SJSA1 (cell line): ENCODE results near the gene EMP2. TPM values are rescaled to one million over a fixed set of nuclear protein-coding genes. Genes with fewer than 3 reads are reported as not detected.
A peak's percentile ranks its signal among the peaks of the same experiment; 100 is the strongest.

ENCODE experiments used
- DNase-seq, 2 experiments: peaks; one replicate each; pipeline ENCODE4 v3.0.0-alpha.2; 2015 to 2020; ENCODE audit warnings: low spot score in 2 of 2, low read depth in 1 of 2
- H3K27ac ChIP-seq: fragments of 250-450 bp; sonication (Bioruptor Pico); 2 replicates; pipeline ENCODE4 v1.5.1; 2020; ENCODE audit warnings: mild to moderate bottlenecking, moderate library complexity
- H3K27me3 ChIP-seq: fragments of 250-450 bp; sonication (Bioruptor Pico); replicated peaks from 2 replicates; pipeline ENCODE4 v1.5.1; 2020; ENCODE audit warnings: mild to moderate bottlenecking, moderate library complexity
- H3K36me3 ChIP-seq: fragments of 250-450 bp; sonication (Bioruptor Pico); 2 replicates; pipeline ENCODE4 v1.5.1; 2020; ENCODE audit warnings: mild to moderate bottlenecking
- H3K4me1 ChIP-seq: fragments of 250-450 bp; sonication (Bioruptor Pico); replicated peaks from 2 replicates; pipeline ENCODE4 v1.6.1; 2021; ENCODE audit warnings: mild to moderate bottlenecking
- H3K4me3 ChIP-seq: fragments of 250-450 bp; sonication (Bioruptor Pico); 2 replicates; pipeline ENCODE4 v1.5.1; 2020; ENCODE audit warnings: mild to moderate bottlenecking
- H3K9me3 ChIP-seq: fragments of 250-450 bp; sonication (Bioruptor Pico); replicated peaks from 2 replicates; pipeline ENCODE4 v1.5.1; 2020; ENCODE audit warnings: mild to moderate bottlenecking
- total RNA-seq: library from RNA; depleted of rRNA; stranded (reverse); fragments of >200 nt; shearing (Covaris generic); gene quantifications from 2 replicates; pipeline ENCODE4 v1.2.3, GENCODE V29; 2014

EMP2 gene
- total RNA-seq, 1 experiment from 2014 or later = 9.8 TPM

DNA sequence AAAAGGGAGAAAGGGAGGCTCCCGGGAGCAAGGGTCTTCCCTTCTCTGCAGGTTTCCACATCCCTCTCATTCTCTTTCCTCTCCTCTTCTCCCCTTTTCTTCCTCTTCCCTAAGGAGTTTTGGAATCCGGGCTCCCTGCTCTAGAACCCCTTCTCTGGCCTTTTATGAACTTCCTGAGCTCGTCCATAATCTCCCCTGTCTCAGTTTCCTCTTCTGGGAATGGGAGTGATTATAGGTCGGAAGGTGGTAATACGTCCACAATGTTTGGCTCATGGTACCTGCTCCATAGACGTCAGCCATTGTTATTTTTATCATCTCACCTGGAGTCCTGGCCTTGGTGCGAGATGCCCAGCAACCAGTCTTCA lies 467 bp upstream of the EMP2 start:
- H3K4me1 ChIP-seq = peaks cover 10% of the 10 kb centered on the region

GRCh38 chr16:10579575-10579964 lies 828 bp downstream of the EMP2 start:
- Histone ChIP-seq H3K9me3 (no peaks in the 10 kb centered on the region), H3K27me3 (no peaks in the 10 kb centered on the region), H3K27ac (no peak overlapping the region), H3K36me3 (peaks cover 6% of the 10 kb centered on the region), H3K4me3 (peak overlapping the region; percentile 61), H3K4me1 (peaks cover 10% of the 10 kb centered on the region)
- DNase-seq = no peak

More for the DNA sequence above, 467 bp upstream of the EMP2 start:
- H3K27ac ChIP-seq = no peak overlapping the region
- DNase-seq = no peak
- H3K4me3 ChIP-seq = peak overlapping the region; percentile 61
- no peaks in the 10 kb centered on the region; the same call in 1 of the 2 replicates for H3K27me3 ChIP-seq
- no peaks in the 10 kb centered on the region for H3K9me3 ChIP-seq
- H3K36me3 ChIP-seq = peaks cover 6% of the 10 kb centered on the region

DNA sequence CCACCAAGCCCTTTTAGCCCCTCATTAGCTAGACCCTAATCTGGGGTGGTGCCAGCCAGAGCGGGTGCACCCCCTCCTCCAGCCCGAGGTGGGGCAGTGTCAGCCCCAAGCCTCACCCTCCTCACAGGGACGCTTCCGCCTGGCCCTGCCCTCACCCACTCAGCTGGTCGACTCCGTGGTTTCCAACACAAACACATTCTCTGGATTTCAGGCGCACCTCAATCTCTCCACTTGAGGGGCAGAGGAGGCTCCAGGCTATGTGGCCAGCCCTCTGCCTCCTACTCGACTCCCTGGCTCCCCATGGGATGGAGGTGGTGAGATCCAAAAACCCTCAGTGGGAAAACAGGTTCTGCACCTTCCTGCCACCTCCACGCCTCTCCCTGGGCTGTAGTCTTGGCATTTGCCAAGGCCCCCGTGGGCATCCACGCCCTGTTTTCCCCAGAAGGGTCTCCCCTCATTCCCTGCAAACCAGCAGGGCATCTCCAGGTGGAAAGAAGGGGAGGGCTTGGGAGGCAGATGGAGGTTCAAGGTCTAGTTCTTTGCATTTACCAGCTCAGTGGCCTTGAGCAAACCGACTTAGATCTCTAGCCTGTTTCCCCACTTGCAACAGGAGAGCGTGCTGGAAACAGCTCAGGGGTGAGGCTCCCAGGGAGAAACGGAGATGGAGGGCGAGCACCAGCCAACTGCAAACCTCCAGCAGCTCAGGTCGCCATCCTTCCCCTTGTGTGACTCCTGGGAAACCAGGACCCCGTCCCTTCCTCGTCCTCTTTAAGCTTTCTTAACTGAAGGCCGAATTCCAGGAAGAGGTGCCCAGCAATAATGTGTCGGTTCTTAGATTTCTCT lies 1.7 kb downstream of the EMP2 start:
- peaks cover 10% of the 10 kb centered on the region for H3K4me1 ChIP-seq
- no peaks in the 10 kb centered on the region for H3K9me3 ChIP-seq
- DNase-seq = no peak
- H3K27me3 ChIP-seq = no peaks in the 10 kb centered on the region
- H3K27ac ChIP-seq = no peak overlapping the region
- H3K36me3 ChIP-seq = peaks cover 6% of the 10 kb centered on the region
- H3K4me3 ChIP-seq = no peak overlapping the region

GRCh38 chr16:10577305-10578202 lies 2.8 kb downstream of the EMP2 start:
- Histone ChIP-seq H3K4me3 (no peak overlapping the region), H3K36me3 (peaks cover 6% of the 10 kb centered on the region), H3K27ac (no peak overlapping the region), H3K4me1 (peaks cover 10% of the 10 kb centered on the region), H3K9me3 (no peaks in the 10 kb centered on the region), H3K27me3 (no peaks in the 10 kb centered on the region)
- no peak for DNase-seq

- Histone ChIP-seq H3K4me1 (peaks cover 10% of the 10 kb centered on the region), H3K9me3 (no peaks in the 10 kb centered on the region)
These were observed 3.8 kb downstream of the EMP2 start for GRCh38 chr16:10576390-10577304.

GRCh38 chr16:10575506-10576130 lies 4.8 kb downstream of the EMP2 start:
- DNase-seq = no peak
- H3K36me3 ChIP-seq = peaks cover 6% of the 10 kb centered on the region
- no peaks in the 10 kb centered on the region for H3K27me3 ChIP-seq
- no peaks in the 10 kb centered on the region for H3K9me3 ChIP-seq
- no peak overlapping the region for H3K4me3 ChIP-seq
- H3K4me1 ChIP-seq = peaks cover 7% of the 10 kb centered on the region
- no peak overlapping the region for H3K27ac ChIP-seq

More at GRCh38 chr16:10576390-10577304, 3.8 kb downstream of the EMP2 start:
- no peak for DNase-seq
- Histone ChIP-seq H3K27ac (no peak overlapping the region), H3K27me3 (no peaks in the 10 kb centered on the region), H3K4me3 (no peak overlapping the region), H3K36me3 (peaks cover 6% of the 10 kb centered on the region)

DNA sequence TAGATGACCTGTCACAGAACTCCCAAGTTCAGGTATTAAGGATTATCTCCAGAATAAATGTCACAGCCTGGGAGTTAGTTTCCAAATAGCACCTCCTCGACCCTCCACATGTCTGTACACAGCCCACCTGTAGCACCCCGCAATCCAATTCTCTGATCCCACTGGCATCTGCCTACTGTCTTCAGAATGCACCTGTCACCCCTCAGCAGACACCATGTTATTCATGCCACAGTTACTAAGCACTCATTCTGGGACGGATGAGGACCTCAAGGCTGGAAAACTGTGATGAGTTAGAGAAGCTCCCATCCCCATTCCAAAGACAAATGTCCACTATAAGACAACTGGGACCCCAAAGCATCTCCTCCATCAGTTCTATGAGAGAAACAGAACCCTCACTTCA lies 7.8 kb downstream of the EMP2 start:
- H3K4me1 ChIP-seq = no peaks in the 10 kb centered on the region

GRCh38 chr16:10571354-10571753 lies 9.0 kb downstream of the EMP2 start:
- H3K27me3 ChIP-seq = no peaks in the 10 kb centered on the region
- no peak overlapping the region for H3K27ac ChIP-seq
- no peaks in the 10 kb centered on the region for H3K36me3 ChIP-seq
- H3K9me3 ChIP-seq = no peaks in the 10 kb centered on the region
- H3K4me3 ChIP-seq = no peak overlapping the region
- DNase-seq = no peak
- H3K4me1 ChIP-seq = no peaks in the 10 kb centered on the region

More for the DNA sequence above, 7.8 kb downstream of the EMP2 start:
- DNase-seq = no peak
- Histone ChIP-seq H3K27ac (no peak overlapping the region), H3K4me3 (no peak overlapping the region), H3K27me3 (no peaks in the 10 kb centered on the region), H3K9me3 (no peaks in the 10 kb centered on the region), H3K36me3 (no peaks in the 10 kb centered on the region)

GRCh38 chr16:10569621-10570020 lies 10.8 kb downstream of the EMP2 start:
- no peaks in the 10 kb centered on the region for H3K4me1 ChIP-seq
- H3K27ac ChIP-seq = no peak overlapping the region
- H3K9me3 ChIP-seq = no peaks in the 10 kb centered on the region
- H3K27me3 ChIP-seq = no peaks in the 10 kb centered on the region
- no peaks in the 10 kb centered on the region for H3K36me3 ChIP-seq
- H3K4me3 ChIP-seq = no peak overlapping the region
- DNase-seq = no peak

GRCh38 chr16:10566613-10567012 lies 13.8 kb downstream of the EMP2 start:
- Histone ChIP-seq H3K36me3 (no peaks in the 10 kb centered on the region), H3K27ac (no peak overlapping the region), H3K4me3 (no peak overlapping the region), H3K27me3 (no peaks in the 10 kb centered on the region), H3K9me3 (0 out of 2 replicates have a peak, but pooled peaks cover 2% of the 10 kb centered on the region), H3K4me1 (no peaks in the 10 kb centered on the region)
- DNase-seq = no peak

DNA sequence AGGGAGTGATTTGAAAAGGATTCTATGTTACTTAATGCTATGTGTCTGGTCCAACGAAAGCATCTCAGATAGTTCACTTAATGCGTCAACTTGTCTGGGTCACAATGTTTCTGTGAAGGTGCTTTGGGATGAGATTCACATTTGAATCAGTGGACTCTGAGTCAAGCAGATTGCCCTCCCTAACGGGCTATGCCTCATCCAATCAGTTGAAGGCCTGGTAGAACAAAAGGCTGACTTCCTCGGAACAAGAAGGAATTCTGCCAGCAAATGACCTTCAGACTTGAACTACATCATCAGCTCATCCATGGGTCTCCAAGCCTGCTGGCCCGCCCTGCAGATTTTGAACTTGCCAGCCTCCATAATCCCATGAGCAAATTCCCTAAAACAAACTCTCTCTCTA lies 15.2 kb downstream of the EMP2 start:
- Histone ChIP-seq H3K27me3 (no peaks in the 10 kb centered on the region), H3K36me3 (no peaks in the 10 kb centered on the region), H3K4me3 (no peak overlapping the region), H3K9me3 (0 out of 2 replicates have a peak, but pooled peaks cover 2% of the 10 kb centered on the region), H3K27ac (no peak overlapping the region), H3K4me1 (no peaks in the 10 kb centered on the region)
- no peak for DNase-seq

- Histone ChIP-seq H3K27me3 (no peaks in the 10 kb centered on the region), H3K4me3 (no peak overlapping the region), H3K36me3 (no peaks in the 10 kb centered on the region), H3K27ac (no peak overlapping the region), H3K9me3 (0 out of 2 replicates have a peak, but pooled peaks cover 2% of the 10 kb centered on the region), H3K4me1 (no peaks in the 10 kb centered on the region; the same call in 1 of the 2 replicates)
- no peak for DNase-seq
These were observed 15.8 kb downstream of the EMP2 start for GRCh38 chr16:10564591-10564990.
